ENCODE data around the gene PKHD1. TPM values are rescaled to one million over a fixed set of nuclear protein-coding genes. Genes with fewer than 3 reads are reported as not detected.
A peak's percentile ranks its signal among the peaks of the same experiment; 100 is the strongest.

Gene PKHD1
- total and polyA plus RNA-seq, 2 of the 8 experiments (the other 6 are each of a cell fraction or from before 2014, with no cell fraction given): 0.06 to 0.09 TPM

GRCh38 chr6:51569594-51569993 is 517.8 kb downstream of the PKHD1 start:
- no peaks in the 10 kb centered on the region for H3K4me1 ChIP-seq (replicated peaks in 1 of 4; ENCODE audit: control insufficient read depth in 3 of 4, insufficient read depth in 4 of 4, low read length in 3 of 4)
- ChIA-PET POLR2A (ENCODE audit: partially characterized antibody) (no interaction called here), CTCF (ENCODE audit: partially characterized antibody) (interaction anchor here (0.6 to 2.3 kb wide), 32 partner anchors 9 to 423 kb away, joined by 3 to 15 read pairs (median 4); no protein-coding TSS in a partner anchor)
- no peaks in the 10 kb centered on the region for H3K79me1 ChIP-seq (ENCODE audit: low read depth, low read length)
- H4K20me1 ChIP-seq (replicated peaks in 1 of 2; ENCODE audit: control insufficient read depth in 1 of 2, insufficient read depth in 2 of 2, low read length in 2 of 2): no peaks in the 10 kb centered on the region
- H2BK5ac ChIP-seq (ENCODE audit: low read depth, low read length): no peak overlapping the region
- no peak overlapping the region for H3K23ac ChIP-seq (ENCODE audit: insufficient read length)
- H2BK15ac ChIP-seq (ENCODE audit: low read length): no peak overlapping the region
- no peak overlapping the region for H2BK20ac ChIP-seq (ENCODE audit: low read length)
- H3K27me3 ChIP-seq (replicated peaks in 1 of 4; ENCODE audit: control insufficient read depth in 3 of 4, extremely low read depth in 1 of 4, insufficient read depth in 3 of 4, low read length in 3 of 4): peaks cover 0 to 1% (median 0%) of the 10 kb centered on the region in 4 experiments; a peak in 1 of 7 replicates
- no peak overlapping the region for H3K56ac ChIP-seq (replicated peaks; ENCODE audit: insufficient read length, low read depth, low read length)
- H3K79me2 ChIP-seq (ENCODE audit: control insufficient read depth in 1 of 2, insufficient read depth in 2 of 2, low read length in 2 of 2): no peaks in the 10 kb centered on the region
- H4K5ac ChIP-seq (ENCODE audit: insufficient read length, low read depth, low read length): no peak overlapping the region
- no peak overlapping the region for H4K91ac ChIP-seq (replicated peaks; ENCODE audit: insufficient read length, low read length)
- no peak overlapping the region for H3K4ac ChIP-seq (replicated peaks; ENCODE audit: insufficient read length, low read depth, low read length)
- no peak overlapping the region for H3K14ac ChIP-seq (ENCODE audit: insufficient read length)
- H3K9me3 ChIP-seq (ENCODE audit: insufficient read depth in 2 of 2, low read depth in 1 of 2, low read length in 1 of 2): no peaks in the 10 kb centered on the region
- FAIRE-seq (peak; percentile 28), DNase-seq (ENCODE audit: low read depth in 1 of 2, low spot score in 2 of 2) (no peak)
- H3K36me3 ChIP-seq (ENCODE audit: control insufficient read depth in 2 of 4, insufficient read depth in 4 of 4, low read length in 3 of 4): no peaks in the 10 kb centered on the region
- no peak overlapping the region for H3K4me2 ChIP-seq (ENCODE audit: insufficient read depth in 1 of 2, low read depth in 2 of 2, low read length in 2 of 2)
- H3K18ac ChIP-seq (ENCODE audit: extremely low read depth, low read length): no peak overlapping the region
- H4K8ac ChIP-seq (ENCODE audit: extremely low read depth, insufficient read depth, low read length): no peak overlapping the region
- H2AFZ ChIP-seq (ENCODE audit: low read length): no peak overlapping the region
- H3K9ac ChIP-seq (replicated peaks in 1 of 4; ENCODE audit: extremely low read depth in 1 of 4, low read depth in 3 of 4, low read length in 3 of 4): no peak overlapping the region
- H3K23me2 ChIP-seq (ENCODE audit: low read depth, low read length): no peaks in the 10 kb centered on the region
- no peak overlapping the region for H2BK12ac ChIP-seq (ENCODE audit: low read depth, low read length)
- H2BK120ac ChIP-seq (replicated peaks; ENCODE audit: low read depth, low read length): no peak overlapping the region
- 82% methylated on average over 1 of the region's 1 CpG; no CpG with 5 or more reads in 1 of the 2 experiments for WGBS, 2 experiments (ENCODE audit: extremely low coverage in 1 of 2, insufficient coverage in 1 of 2, insufficient read length in 1 of 2, insufficient replicate concordance in 2 of 2, low coverage in 1 of 2, low lambda C conversion rate in 2 of 2, missing lambda C conversion rate in 1 of 2)
- no peak overlapping the region for H3K27ac ChIP-seq (ENCODE audit: low read depth, low read length)
- H3K4me3 ChIP-seq (ENCODE audit: extremely low read depth in 1 of 4, insufficient read depth in 2 of 4, low read depth in 3 of 4, low read length in 4 of 4): no peak overlapping the region
- H2AK5ac ChIP-seq (ENCODE audit: low read depth, low read length): no peak overlapping the region
- TF ChIP-seq, protein P1, sequence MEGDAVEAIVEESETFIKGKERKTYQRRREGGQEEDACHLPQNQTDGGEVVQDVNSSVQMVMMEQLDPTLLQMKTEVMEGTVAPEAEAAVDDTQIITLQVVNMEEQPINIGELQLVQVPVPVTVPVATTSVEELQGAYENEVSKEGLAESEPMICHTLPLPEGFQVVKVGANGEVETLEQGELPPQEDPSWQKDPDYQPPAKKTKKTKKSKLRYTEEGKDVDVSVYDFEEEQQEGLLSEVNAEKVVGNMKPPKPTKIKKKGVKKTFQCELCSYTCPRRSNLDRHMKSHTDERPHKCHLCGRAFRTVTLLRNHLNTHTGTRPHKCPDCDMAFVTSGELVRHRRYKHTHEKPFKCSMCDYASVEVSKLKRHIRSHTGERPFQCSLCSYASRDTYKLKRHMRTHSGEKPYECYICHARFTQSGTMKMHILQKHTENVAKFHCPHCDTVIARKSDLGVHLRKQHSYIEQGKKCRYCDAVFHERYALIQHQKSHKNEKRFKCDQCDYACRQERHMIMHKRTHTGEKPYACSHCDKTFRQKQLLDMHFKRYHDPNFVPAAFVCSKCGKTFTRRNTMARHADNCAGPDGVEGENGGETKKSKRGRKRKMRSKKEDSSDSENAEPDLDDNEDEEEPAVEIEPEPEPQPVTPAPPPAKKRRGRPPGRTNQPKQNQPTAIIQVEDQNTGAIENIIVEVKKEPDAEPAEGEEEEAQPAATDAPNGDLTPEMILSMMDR (IDR thresholded peaks at IDR 0.05; ENCODE audit: control extremely low read depth in 1 of 3, insufficient read depth in 1 of 3, low read depth in 1 of 3, low read length in 3 of 3): peak; percentile 12 to 63 (median 54)

Measured in H1 (cell line).